Measurements from ENCODE around the gene CNTNAP2. TPM values are rescaled to one million over a fixed set of nuclear protein-coding genes. Genes with fewer than 3 reads are reported as not detected.

The CNTNAP2 gene
- total RNA-seq, 2 donors from 2014 or later: not detected

DNA sequence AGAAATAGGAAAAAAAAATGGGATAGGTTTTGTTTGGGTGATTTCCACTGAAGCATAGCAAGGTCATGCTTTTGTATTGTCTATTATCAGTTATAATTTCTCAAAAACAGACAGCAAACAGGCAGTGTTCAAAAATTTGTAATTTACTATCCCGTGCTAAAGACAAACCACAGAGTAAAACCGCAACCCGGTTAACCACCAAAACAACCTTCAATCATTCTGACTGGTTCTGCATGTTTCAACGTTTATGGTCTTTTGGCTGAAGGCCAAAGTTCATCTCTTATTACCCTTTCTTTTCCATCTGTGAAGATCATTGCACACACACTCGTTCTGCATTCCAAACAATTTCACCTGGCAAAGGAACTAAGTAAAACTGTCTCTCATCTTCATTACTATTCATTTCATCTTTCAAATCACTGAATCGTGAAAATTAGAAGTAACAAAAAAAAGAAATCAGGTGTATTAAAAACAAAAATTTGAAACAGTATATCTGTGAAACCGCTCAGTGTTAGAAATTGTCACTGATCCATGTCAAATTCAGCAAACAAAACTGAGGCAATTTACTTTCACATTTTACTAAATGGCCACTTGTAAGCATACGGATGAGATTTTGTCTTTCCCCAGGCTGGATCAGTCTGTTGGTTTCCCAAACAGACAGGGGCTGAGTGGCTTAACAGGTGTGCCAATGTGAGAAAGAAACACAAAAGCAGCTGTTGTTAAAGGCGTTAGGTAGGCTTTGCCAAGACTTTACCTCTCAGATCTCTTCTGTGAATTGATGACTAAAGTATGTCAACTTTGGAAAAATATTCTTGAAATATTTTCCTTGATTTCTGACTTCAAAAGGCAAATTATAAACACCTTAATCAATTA lies 539.6 kb downstream of the CNTNAP2 start:
- no peak overlapping the region for H3K4me3 Mint-ChIP-seq
- peaks cover 12% of the 10 kb centered on the region for H3K9me3 Mint-ChIP-seq
- H3K4me1 Mint-ChIP-seq: no peaks in the 10 kb centered on the region
- ATAC-seq (replicated peaks): no peak
- no peaks in the 10 kb centered on the region for H3K27me3 Mint-ChIP-seq
- H3K36me3 Mint-ChIP-seq (ENCODE audit: low read depth): no peaks in the 10 kb centered on the region
- no peak overlapping the region for H3K27ac Mint-ChIP-seq

DNA sequence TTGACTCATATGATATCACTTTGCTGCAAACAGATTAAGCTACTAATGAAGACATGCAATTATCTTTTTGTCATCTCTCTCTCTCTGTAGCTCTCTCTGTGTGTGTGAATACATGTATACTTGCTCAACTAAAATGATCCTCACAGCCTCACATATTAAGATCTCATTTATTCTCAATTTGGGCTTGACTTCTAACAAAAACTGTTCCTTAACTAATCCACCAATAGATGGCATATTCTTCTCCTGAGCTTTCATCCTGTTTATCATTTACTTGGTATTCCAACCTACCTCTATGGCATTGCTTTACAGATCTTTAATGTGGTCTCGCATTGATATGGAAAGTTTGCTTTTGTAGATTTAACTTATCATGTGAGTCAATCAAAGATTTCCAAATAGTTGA lies 540.4 kb downstream of the CNTNAP2 start:
- no peak overlapping the region for H3K27ac Mint-ChIP-seq
- no peaks in the 10 kb centered on the region for H3K4me1 Mint-ChIP-seq
- H3K27me3 Mint-ChIP-seq: no peaks in the 10 kb centered on the region
- H3K9me3 Mint-ChIP-seq: peaks cover 16% of the 10 kb centered on the region
- no peak overlapping the region for H3K4me3 Mint-ChIP-seq
- no peak for ATAC-seq (replicated peaks)
- H3K36me3 Mint-ChIP-seq (ENCODE audit: low read depth): no peaks in the 10 kb centered on the region

DNA sequence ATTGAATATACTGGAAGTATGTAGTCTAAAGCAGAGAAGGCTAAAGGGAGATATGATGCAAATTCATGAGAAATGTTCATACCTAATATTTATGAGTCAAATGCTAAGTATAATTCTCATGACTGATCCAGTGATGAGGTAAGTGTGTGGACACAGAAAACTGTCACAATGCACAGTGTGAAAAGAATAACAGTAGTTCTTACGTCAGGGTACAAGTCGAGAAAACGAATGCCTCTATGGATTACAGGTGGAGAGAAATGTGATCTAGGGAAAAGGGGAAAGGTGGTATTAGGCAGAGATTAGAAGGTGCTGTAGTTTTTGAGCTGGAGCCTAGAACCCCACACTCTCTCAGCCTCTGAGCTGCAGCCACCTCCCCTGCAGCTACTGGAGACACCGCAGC lies 542.0 kb downstream of the CNTNAP2 start:
- Mint-ChIP-seq H3K36me3 (ENCODE audit: low read depth) (no peaks in the 10 kb centered on the region), H3K9me3 (peaks cover 19% of the 10 kb centered on the region), H3K4me3 (no peak overlapping the region), H3K4me1 (no peaks in the 10 kb centered on the region), H3K27ac (no peak overlapping the region), H3K27me3 (no peaks in the 10 kb centered on the region)
- no peak for ATAC-seq (replicated peaks)

DNA sequence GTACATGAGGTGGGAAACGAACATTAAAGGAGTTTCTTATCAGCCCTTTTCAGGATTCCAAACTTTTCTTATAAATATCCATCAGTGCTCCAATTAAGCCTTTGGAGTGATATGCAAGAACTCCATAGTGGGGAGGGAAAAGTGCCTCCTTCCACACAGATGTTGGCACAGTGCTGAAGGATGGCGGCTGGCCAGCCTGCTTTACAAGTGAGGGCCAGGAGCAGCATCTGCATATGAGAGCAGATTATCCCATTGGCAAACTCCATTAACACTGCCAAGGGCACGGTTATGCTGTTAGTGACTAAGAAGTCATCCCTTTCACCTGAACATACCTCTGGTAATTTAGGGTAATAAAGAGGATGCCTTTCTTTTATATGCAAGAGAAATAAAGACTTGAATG lies 543.1 kb downstream of the CNTNAP2 start:
- H3K36me3 Mint-ChIP-seq (ENCODE audit: low read depth): no peaks in the 10 kb centered on the region
- ATAC-seq (replicated peaks): no peak
- no peaks in the 10 kb centered on the region for H3K27me3 Mint-ChIP-seq
- H3K4me1 Mint-ChIP-seq: no peaks in the 10 kb centered on the region
- no peak overlapping the region for H3K4me3 Mint-ChIP-seq
- H3K27ac Mint-ChIP-seq: no peak overlapping the region
- H3K9me3 Mint-ChIP-seq: peaks cover 19% of the 10 kb centered on the region

DNA sequence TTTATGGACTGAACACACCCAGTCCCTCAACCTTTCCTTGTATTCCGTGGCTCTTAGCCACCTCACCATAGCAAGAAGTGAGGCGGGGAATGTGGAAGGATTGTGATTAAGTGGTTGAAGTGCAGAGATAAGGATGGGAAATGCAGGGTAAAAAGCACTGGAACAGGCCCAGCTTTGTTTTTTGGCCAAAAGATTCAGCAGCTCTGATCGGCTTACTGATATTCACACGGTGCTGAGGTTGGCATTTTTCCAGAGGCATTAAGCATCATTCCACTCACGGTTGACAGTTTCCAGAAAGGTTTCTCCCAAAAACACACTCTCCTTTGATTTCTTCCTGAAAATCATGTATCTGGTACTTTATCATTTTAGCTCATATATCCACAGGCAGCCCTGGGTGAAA lies 544.2 kb downstream of the CNTNAP2 start:
- ATAC-seq (replicated peaks): no peak
- peaks cover 19% of the 10 kb centered on the region for H3K9me3 Mint-ChIP-seq
- H3K36me3 Mint-ChIP-seq (ENCODE audit: low read depth): no peaks in the 10 kb centered on the region
- H3K4me3 Mint-ChIP-seq: no peak overlapping the region
- H3K27ac Mint-ChIP-seq: no peak overlapping the region
- H3K4me1 Mint-ChIP-seq: no peaks in the 10 kb centered on the region
- no peaks in the 10 kb centered on the region for H3K27me3 Mint-ChIP-seq

DNA sequence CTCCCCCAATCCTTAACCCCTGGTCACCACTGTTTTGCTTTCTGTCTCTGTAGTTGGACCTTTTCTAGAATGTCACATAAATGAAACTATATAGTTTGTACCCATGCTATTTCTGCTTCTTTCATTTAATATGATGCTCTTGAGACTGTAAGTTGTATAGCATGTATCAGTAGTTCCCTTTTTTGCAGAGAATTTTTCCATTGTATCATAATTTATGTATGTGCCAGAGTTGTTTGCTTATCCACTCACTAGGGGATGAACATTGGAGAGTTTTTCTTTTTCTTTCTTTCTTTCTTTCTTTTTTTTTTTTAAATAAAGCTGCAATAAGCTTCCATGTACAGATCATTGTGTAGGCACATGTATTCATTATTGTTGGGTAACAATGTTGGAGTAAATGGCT lies 544.8 kb downstream of the CNTNAP2 start:
- Mint-ChIP-seq H3K4me1 (no peaks in the 10 kb centered on the region), H3K27ac (no peak overlapping the region), H3K4me3 (no peak overlapping the region), H3K9me3 (peaks cover 20% of the 10 kb centered on the region), H3K27me3 (no peaks in the 10 kb centered on the region), H3K36me3 (ENCODE audit: low read depth) (no peaks in the 10 kb centered on the region)
- no peak for ATAC-seq (replicated peaks)

DNA sequence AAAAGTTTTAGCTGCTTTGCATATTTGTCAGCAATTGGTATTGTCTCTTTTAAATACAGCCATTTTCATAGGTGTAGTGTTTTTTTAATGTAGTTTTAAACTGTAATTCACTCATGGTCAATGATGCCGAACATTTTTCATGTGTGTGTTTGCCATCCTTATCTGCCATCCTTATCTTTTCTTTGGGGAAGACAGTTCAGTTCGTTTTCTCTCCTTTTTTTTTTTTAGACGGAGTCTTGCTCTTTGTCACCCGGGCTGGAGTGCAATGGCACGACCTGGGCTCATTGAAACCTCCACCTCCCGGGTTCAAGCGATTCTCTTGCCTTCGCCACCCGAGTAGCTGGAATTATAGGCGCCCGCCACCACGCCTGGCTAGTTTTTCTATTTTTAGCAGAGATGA lies 545.3 kb downstream of the CNTNAP2 start:
- Mint-ChIP-seq H3K27me3 (no peaks in the 10 kb centered on the region), H3K4me3 (no peak overlapping the region), H3K36me3 (ENCODE audit: low read depth) (no peaks in the 10 kb centered on the region), H3K9me3 (peaks cover 25% of the 10 kb centered on the region), H3K27ac (no peak overlapping the region), H3K4me1 (no peaks in the 10 kb centered on the region)
- no peak for ATAC-seq (replicated peaks)

DNA sequence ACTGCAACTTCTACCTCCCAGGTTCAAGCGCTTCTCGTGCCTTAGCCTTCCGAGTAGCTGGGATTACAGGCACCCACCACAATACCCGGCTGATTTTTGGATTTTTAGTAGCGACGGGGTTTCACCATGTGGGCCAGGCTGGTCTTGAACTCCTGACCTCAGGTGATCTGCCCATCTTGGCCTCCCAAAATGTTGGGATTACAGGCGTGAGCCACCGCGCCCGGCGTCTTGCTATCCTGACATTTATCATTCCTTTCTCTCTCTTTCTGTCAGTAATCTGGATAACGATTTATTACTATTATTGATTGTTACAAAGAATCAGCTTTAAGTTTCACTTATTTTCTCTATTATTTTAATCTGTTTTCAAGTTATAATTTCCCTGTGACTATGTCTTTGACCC lies 548.4 kb downstream of the CNTNAP2 start:
- Mint-ChIP-seq H3K4me3 (no peak overlapping the region), H3K36me3 (ENCODE audit: low read depth) (no peaks in the 10 kb centered on the region), H3K27ac (no peak overlapping the region), H3K9me3 (peaks cover 23% of the 10 kb centered on the region), H3K27me3 (no peaks in the 10 kb centered on the region), H3K4me1 (no peaks in the 10 kb centered on the region)
- no peak for ATAC-seq (replicated peaks)

DNA sequence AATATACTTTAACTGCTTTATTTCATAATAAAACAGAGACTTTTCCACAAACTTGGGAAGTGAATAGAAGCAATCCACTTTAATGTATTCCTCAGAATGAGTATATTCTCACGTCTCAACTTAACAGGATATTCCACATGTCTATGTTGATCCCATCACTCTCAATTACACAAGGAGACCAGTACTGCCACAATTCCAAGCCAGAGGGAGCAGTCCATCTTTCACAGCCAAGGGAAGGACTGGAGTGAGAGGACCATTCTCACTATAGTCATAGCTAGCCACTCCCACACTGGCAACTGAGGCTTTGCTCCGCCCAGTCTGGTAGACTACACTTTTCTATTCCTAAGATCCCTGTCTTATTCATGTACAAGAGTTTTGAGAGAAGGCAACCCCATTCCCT lies 553.9 kb downstream of the CNTNAP2 start:
- Mint-ChIP-seq H3K36me3 (ENCODE audit: low read depth) (no peaks in the 10 kb centered on the region), H3K27me3 (no peaks in the 10 kb centered on the region), H3K27ac (no peak overlapping the region), H3K4me1 (no peaks in the 10 kb centered on the region), H3K4me3 (no peak overlapping the region), H3K9me3 (peaks cover 17% of the 10 kb centered on the region)
- ATAC-seq (replicated peaks): no peak

DNA sequence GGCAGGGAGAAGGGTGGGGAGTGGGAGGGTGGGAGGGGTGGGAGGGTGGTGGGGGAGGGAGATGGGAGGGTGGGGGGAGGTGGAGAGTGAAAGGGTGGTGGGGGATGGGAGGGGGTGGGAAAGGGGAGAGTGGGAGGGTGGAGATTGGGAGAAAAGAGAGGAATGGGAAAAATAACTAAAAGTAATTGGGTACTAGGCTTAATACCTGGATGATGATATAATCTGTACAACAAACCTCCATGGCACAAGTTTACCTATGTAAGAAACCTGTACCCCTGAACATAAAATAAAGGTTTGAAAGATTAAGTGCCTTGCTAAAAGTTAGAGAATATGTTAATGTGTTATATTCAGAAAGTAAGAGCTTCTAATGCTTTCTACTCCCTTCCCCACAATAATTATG lies 564.9 kb downstream of the CNTNAP2 start:
- ATAC-seq (replicated peaks): no peak
- Mint-ChIP-seq H3K4me3 (no peak overlapping the region), H3K27ac (no peak overlapping the region), H3K9me3 (peaks cover 17% of the 10 kb centered on the region), H3K36me3 (ENCODE audit: low read depth) (no peaks in the 10 kb centered on the region), H3K27me3 (no peaks in the 10 kb centered on the region), H3K4me1 (no peaks in the 10 kb centered on the region)

DNA sequence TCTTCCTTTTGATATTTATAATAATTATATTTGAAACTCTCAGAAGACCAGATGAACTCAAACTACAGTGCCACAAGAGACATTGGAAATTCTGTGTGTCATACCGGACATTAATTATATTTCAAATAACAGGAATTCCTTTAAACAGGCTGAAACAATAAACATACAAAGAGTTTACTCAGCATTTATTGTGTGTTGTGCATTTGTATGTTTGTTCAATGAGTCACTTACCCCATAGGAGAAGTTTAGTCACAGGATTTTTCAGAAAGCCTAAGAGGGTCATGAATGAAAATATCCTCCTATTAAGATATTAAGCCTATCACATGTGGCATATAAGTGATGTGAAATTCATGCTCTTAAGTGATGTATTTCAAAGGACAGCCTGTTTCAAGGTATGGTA lies 566.8 kb downstream of the CNTNAP2 start:
- H3K27ac Mint-ChIP-seq: no peak overlapping the region
- no peaks in the 10 kb centered on the region for H3K4me1 Mint-ChIP-seq
- no peak overlapping the region for H3K4me3 Mint-ChIP-seq
- H3K9me3 Mint-ChIP-seq: peaks cover 14% of the 10 kb centered on the region
- no peak for ATAC-seq (replicated peaks)
- no peaks in the 10 kb centered on the region for H3K27me3 Mint-ChIP-seq
- H3K36me3 Mint-ChIP-seq (ENCODE audit: low read depth): no peaks in the 10 kb centered on the region

DNA sequence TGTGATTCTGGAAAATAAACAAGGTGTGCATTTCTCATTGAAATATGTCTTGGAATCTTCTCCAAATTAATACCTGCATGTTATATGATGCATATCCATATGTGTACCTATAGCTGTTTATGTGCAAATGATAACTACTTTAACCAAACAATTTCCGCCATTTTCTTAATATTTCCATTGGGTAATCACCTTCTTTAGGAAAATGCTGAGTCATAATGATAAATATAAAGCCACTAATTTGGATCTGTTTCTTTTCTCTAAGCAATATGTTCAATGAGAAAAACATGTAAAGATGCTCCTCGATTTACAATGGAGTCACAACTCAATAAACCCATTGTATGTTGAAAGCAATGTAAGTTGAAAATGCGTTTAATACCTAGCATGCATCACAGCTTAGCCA lies 574.4 kb downstream of the CNTNAP2 start:
- H3K4me3 Mint-ChIP-seq: no peak overlapping the region
- no peaks in the 10 kb centered on the region for H3K9me3 Mint-ChIP-seq
- no peaks in the 10 kb centered on the region for H3K36me3 Mint-ChIP-seq (ENCODE audit: low read depth)
- H3K27ac Mint-ChIP-seq: no peak overlapping the region
- no peaks in the 10 kb centered on the region for H3K27me3 Mint-ChIP-seq
- no peaks in the 10 kb centered on the region for H3K4me1 Mint-ChIP-seq
- no peak for ATAC-seq (replicated peaks)

DNA sequence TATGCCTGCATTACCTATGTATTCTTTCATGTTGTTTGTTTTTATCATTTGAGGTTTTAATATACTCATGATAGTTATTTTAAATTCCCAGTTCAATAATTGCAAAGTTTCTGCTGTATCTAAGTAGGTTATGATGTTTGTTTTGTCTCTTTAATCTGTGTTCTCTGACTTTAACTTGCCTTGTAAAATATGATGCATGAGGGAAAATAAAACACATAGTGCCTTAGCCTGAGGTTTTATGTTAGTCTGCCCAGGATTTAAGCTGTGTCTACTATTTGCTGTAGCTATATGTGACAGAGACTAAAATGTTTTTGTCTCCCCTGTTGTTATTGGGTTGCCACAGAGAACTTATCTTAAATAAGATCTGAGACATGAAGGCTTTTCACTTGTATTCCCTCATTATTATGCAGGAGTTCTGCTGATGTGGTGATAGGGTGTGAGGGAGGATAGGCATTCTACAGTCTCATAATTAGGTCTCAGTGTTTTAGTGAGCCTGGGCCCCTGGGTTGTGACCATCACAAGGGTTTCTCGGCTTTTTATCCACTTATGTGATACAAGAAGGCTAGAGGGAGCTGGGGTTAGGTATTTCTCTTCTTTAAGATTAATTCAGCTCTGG lies 582.5 kb downstream of the CNTNAP2 start:
- Mint-ChIP-seq H3K36me3 (ENCODE audit: low read depth) (no peaks in the 10 kb centered on the region), H3K27me3 (no peaks in the 10 kb centered on the region), H3K27ac (no peak overlapping the region), H3K9me3 (peaks cover 9% of the 10 kb centered on the region), H3K4me3 (no peak overlapping the region), H3K4me1 (no peaks in the 10 kb centered on the region)
- no peak for ATAC-seq (replicated peaks)

DNA sequence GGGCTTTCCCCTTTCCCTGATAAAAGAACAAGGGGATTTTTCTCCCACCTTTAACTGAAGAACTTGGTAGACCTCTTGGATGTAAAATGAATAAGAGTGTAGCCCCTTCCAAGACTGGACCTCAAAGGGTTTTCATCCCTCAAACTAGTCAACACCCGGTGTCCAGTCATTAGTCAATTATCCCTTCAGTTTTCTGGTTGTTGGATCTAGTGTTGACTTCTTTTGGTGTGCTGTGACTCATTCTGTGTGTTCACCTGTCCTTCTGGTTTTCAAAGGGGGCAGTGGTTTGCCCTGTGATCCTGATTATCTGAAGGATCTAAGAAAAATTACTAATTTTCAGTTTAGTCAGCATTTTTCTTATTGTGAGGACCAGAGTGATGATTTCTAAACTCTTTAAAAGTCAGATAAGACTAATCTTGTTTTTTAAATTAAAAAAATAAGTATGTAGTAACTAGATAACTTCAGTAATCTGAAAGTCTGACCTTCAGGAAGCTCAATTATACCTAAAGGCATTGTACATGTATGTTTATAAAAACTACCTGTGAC lies 583.5 kb downstream of the CNTNAP2 start:
- no peaks in the 10 kb centered on the region for H3K27me3 Mint-ChIP-seq
- H3K36me3 Mint-ChIP-seq (ENCODE audit: low read depth): no peaks in the 10 kb centered on the region
- H3K4me3 Mint-ChIP-seq: no peak overlapping the region
- H3K4me1 Mint-ChIP-seq: no peaks in the 10 kb centered on the region
- H3K9me3 Mint-ChIP-seq: peaks cover 10% of the 10 kb centered on the region
- no peak for ATAC-seq (replicated peaks)
- H3K27ac Mint-ChIP-seq: no peak overlapping the region

DNA sequence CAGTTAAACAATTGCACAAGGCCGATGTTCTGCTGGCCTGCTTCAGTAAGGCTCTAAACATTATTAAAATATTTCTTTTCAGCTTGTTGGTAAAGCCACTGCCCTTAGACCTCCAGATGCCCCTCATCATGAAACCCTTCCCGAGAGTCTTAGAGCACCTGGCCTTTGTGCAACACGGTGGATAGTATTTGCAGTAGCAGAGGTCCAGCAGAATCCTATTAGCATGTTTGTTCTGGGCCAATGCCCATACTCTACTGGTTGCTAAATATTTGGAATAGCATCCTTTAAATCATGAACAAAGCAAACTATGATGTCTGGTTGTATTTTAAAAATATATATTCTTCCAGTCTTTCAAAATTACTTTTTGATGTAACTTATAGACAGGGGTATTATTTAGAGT lies 584.6 kb downstream of the CNTNAP2 start:
- ATAC-seq (replicated peaks): no peak
- H3K9me3 Mint-ChIP-seq: peaks cover 16% of the 10 kb centered on the region
- H3K4me3 Mint-ChIP-seq: no peak overlapping the region
- H3K27me3 Mint-ChIP-seq: no peaks in the 10 kb centered on the region
- no peaks in the 10 kb centered on the region for H3K36me3 Mint-ChIP-seq (ENCODE audit: low read depth)
- no peaks in the 10 kb centered on the region for H3K4me1 Mint-ChIP-seq
- no peak overlapping the region for H3K27ac Mint-ChIP-seq

Data from activated T-helper 17 cell treated with anti-CD3 and anti-CD28 coated beads, Interleukin-2, amount 50 U/mL, for 72 hours (primary cell).